Measurements from ENCODE around the gene CLECL1. TPM values are rescaled to one million over a fixed set of nuclear protein-coding genes. Genes with fewer than 3 reads are reported as not detected.

Gene CLECL1
- total and polyA plus RNA-seq, 4 donors = 0.17 to 0.42 (median 0.35) TPM

DNA sequence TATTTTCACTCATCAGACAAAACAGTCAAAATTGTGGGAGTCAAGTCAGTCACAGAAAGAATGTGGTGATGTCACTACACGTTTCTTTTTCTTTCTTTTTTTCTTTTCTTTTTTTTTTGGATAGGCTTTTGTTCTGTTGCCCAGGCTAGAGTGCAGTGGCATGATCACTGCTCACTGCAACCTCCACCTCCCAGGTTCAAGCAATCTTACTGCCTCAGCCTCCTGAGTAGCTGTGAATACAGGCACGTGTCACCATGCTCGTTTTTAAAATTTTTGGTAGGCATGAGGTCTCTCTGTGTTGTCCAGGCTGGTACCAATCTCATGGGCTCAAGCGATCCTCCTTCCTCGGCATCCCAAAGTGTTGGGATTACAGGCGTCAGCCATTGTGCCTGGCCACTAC is 2.3 kb downstream of the CLECL1 start (continued):
- TF ChIP-seq, protein P1, sequence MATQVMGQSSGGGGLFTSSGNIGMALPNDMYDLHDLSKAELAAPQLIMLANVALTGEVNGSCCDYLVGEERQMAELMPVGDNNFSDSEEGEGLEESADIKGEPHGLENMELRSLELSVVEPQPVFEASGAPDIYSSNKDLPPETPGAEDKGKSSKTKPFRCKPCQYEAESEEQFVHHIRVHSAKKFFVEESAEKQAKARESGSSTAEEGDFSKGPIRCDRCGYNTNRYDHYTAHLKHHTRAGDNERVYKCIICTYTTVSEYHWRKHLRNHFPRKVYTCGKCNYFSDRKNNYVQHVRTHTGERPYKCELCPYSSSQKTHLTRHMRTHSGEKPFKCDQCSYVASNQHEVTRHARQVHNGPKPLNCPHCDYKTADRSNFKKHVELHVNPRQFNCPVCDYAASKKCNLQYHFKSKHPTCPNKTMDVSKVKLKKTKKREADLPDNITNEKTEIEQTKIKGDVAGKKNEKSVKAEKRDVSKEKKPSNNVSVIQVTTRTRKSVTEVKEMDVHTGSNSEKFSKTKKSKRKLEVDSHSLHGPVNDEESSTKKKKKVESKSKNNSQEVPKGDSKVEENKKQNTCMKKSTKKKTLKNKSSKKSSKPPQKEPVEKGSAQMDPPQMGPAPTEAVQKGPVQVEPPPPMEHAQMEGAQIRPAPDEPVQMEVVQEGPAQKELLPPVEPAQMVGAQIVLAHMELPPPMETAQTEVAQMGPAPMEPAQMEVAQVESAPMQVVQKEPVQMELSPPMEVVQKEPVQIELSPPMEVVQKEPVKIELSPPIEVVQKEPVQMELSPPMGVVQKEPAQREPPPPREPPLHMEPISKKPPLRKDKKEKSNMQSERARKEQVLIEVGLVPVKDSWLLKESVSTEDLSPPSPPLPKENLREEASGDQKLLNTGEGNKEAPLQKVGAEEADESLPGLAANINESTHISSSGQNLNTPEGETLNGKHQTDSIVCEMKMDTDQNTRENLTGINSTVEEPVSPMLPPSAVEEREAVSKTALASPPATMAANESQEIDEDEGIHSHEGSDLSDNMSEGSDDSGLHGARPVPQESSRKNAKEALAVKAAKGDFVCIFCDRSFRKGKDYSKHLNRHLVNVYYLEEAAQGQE (IDR thresholded peaks at IDR 0.05) = no peak

DNA sequence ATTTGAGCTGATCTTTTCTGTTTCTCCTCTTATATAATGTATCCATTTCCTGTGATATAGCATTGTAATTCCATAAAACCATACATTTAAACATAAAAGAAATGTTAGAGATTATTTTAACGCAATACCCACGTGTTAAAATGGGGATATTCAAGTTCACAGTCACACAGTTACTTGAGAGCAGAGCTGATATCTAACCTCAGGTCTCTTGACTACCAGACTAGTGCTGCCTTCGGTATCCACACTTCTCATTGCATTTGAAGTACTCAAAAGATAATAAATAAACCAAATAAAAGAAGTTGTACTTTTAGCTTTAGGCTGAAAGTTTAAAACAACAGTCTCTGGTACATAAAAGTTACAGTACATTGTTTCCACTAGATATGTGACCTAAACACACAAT is 2.9 kb downstream of the CLECL1 start:
- H3K4me3 ChIP-seq (ENCODE audit: low read depth in 1 of 3, low read length in 3 of 3) = no peak overlapping the region
- no peaks in the 10 kb centered on the region for H3K4me1 ChIP-seq (ENCODE audit: control insufficient read depth in 4 of 4, insufficient read depth in 4 of 4, low read length in 3 of 4)
- no peaks in the 10 kb centered on the region for H3K36me3 ChIP-seq (ENCODE audit: control insufficient read depth in 4 of 4, insufficient read depth in 3 of 4, low read depth in 1 of 4, low read length in 3 of 4)
- H3K9me3 ChIP-seq (ENCODE audit: control insufficient read depth in 4 of 4, low read length in 3 of 4) = no peaks in the 10 kb centered on the region
- TF ChIP-seq, protein P2, sequence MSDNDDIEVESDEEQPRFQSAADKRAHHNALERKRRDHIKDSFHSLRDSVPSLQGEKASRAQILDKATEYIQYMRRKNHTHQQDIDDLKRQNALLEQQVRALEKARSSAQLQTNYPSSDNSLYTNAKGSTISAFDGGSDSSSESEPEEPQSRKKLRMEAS (IDR thresholded peaks at IDR 0.05) = no peak
- TF ChIP-seq, protein P1 (IDR thresholded peaks at IDR 0.05) = no peak
- no peak for TF ChIP-seq EGR1 (IDR thresholded peaks at IDR 0.05; ENCODE audit: low read depth in 2 of 2)
- TF ChIP-seq FOXA1 (IDR thresholded peaks at IDR 0.05) = no peak
- no peak for TF ChIP-seq HNF4G (IDR thresholded peaks at IDR 0.05)
- TF ChIP-seq, protein P3, sequence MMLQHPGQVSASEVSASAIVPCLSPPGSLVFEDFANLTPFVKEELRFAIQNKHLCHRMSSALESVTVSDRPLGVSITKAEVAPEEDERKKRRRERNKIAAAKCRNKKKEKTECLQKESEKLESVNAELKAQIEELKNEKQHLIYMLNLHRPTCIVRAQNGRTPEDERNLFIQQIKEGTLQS (IDR thresholded peaks at IDR 0.05) = no peak
- no peak for TF ChIP-seq YY1 (IDR thresholded peaks at IDR 0.05)
- no peak for TF ChIP-seq FOXA2 (IDR thresholded peaks at IDR 0.05)
- no peak for TF ChIP-seq TAF1 (conservative IDR thresholded peaks at IDR 0.05)
- no peak for TF ChIP-seq SP1 (IDR thresholded peaks at IDR 0.05)
- no peak for TF ChIP-seq JUND (IDR thresholded peaks at IDR 0.05)
- TF ChIP-seq RXRA (IDR thresholded peaks at IDR 0.05) = no peak
- TF ChIP-seq GABPA (IDR thresholded peaks at IDR 0.05 in 1 of 2, conservative IDR thresholded peaks at IDR 0.05 in 1 of 2) = no peak
- TF ChIP-seq, protein P4, sequence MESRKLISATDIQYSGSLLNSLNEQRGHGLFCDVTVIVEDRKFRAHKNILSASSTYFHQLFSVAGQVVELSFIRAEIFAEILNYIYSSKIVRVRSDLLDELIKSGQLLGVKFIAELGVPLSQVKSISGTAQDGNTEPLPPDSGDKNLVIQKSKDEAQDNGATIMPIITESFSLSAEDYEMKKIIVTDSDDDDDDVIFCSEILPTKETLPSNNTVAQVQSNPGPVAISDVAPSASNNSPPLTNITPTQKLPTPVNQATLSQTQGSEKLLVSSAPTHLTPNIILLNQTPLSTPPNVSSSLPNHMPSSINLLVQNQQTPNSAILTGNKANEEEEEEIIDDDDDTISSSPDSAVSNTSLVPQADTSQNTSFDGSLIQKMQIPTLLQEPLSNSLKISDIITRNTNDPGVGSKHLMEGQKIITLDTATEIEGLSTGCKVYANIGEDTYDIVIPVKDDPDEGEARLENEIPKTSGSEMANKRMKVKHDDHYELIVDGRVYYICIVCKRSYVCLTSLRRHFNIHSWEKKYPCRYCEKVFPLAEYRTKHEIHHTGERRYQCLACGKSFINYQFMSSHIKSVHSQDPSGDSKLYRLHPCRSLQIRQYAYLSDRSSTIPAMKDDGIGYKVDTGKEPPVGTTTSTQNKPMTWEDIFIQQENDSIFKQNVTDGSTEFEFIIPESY (IDR thresholded peaks at IDR 0.05) = no peak
- no peak for TF ChIP-seq RAD21 (IDR thresholded peaks at IDR 0.05)
- TF ChIP-seq, protein P5, sequence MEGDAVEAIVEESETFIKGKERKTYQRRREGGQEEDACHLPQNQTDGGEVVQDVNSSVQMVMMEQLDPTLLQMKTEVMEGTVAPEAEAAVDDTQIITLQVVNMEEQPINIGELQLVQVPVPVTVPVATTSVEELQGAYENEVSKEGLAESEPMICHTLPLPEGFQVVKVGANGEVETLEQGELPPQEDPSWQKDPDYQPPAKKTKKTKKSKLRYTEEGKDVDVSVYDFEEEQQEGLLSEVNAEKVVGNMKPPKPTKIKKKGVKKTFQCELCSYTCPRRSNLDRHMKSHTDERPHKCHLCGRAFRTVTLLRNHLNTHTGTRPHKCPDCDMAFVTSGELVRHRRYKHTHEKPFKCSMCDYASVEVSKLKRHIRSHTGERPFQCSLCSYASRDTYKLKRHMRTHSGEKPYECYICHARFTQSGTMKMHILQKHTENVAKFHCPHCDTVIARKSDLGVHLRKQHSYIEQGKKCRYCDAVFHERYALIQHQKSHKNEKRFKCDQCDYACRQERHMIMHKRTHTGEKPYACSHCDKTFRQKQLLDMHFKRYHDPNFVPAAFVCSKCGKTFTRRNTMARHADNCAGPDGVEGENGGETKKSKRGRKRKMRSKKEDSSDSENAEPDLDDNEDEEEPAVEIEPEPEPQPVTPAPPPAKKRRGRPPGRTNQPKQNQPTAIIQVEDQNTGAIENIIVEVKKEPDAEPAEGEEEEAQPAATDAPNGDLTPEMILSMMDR (IDR thresholded peaks at IDR 0.05; ENCODE audit: low read depth, low read length, missing input control) = no peak
- no peak for TF ChIP-seq HNF4A (conservative IDR thresholded peaks at IDR 0.05)
- no peak for TF ChIP-seq NR2F2 (IDR thresholded peaks at IDR 0.05)
- no peak overlapping the region for H3K27ac ChIP-seq (ENCODE audit: low read depth in 1 of 2, low read length in 2 of 2)
- WGBS = 59% methylated on average over 3 of the region's 3 CpGs
- H3K27me3 ChIP-seq (ENCODE audit: control insufficient read depth in 4 of 4, insufficient read depth in 4 of 4, low read length in 3 of 4) = no peaks in the 10 kb centered on the region
- DNase-seq (ENCODE audit: low spot score) = no peak
- H3K9ac ChIP-seq (ENCODE audit: low read depth in 1 of 2, low read length in 2 of 2) = no peak overlapping the region

All from liver (tissue), 9 donors.